Measurements from ENCODE around the gene LRRC7. TPM values are rescaled to one million over a fixed set of nuclear protein-coding genes. Genes with fewer than 3 reads are reported as not detected.

Gene LRRC7
- total RNA-seq, 2 experiments from 2014 or later = 0.14 to 0.20 TPM

- no peaks in the 10 kb centered on the region for H3K9me3 Mint-ChIP-seq
- TF ChIP-seq CTCF (IDR thresholded peaks at IDR 0.05) = no peak
- H3K27me3 ChIP-seq (ENCODE audit: control insufficient read depth in 1 of 2, insufficient read depth in 2 of 2, low read length in 2 of 2) = no peaks in the 10 kb centered on the region
- no peak overlapping the region for H3K4me3 Mint-ChIP-seq
- POLR2A ChIA-PET = no interaction called here
- no peaks in the 10 kb centered on the region for H3K4me1 Mint-ChIP-seq (ENCODE audit: low read depth)
- peaks cover 0 to under 1% of the 10 kb centered on the region in 2 experiments for H3K9me3 ChIP-seq (ENCODE audit: control insufficient read depth in 1 of 2, insufficient read depth in 1 of 2, low read length in 2 of 2)
- DNase-seq = no peak
- intact Hi-C loops (cut with DNase I, micrococcal nuclease) = no loop called here
- CTCF ChIA-PET = no interaction called here
- H3K4me3 ChIP-seq (ENCODE audit: low read length) = no peak overlapping the region
- no peaks in the 10 kb centered on the region for H3K27me3 Mint-ChIP-seq
- no peaks in the 10 kb centered on the region for H3K36me3 Mint-ChIP-seq (ENCODE audit: low read depth)
- no peak for ATAC-seq (ENCODE audit: poor library complexity)
- no peak overlapping the region for H3K27ac Mint-ChIP-seq
- no peaks in the 10 kb centered on the region for H3K4me1 ChIP-seq (ENCODE audit: insufficient read depth, low read length)
- no peak overlapping the region for H3K27ac ChIP-seq (ENCODE audit: low read depth in 1 of 2, low read length in 2 of 2)
- H3K36me3 ChIP-seq (ENCODE audit: insufficient read depth, low read length) = no peaks in the 10 kb centered on the region
Observed at GRCh38 chr1:70033936-70034335, 466.2 kb downstream of the LRRC7 start.

DNA sequence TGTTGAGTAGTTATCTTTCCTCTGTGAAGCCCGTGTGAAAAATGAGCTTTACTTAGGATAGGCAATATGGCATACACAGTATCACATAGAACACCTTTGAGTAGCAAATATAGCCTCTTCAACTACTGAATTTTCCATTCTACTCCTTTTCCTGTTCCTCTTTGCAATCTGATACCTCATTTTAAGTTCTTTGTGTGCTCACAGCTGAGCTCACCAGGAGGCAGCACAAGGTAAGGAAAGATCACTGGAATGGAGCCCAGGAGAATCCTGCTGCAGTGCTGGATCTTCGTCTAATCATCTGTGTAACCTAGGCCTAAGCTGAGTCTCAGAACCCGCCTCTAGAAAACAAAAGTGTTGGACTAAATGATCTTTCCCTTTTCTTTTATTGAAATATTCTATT lies 466.7 kb downstream of the LRRC7 start:
- H3K36me3 Mint-ChIP-seq (ENCODE audit: low read depth) = no peaks in the 10 kb centered on the region
- no peak for ATAC-seq (ENCODE audit: poor library complexity)
- Histone ChIP-seq H3K4me1 (ENCODE audit: insufficient read depth, low read length) (no peaks in the 10 kb centered on the region), H3K36me3 (ENCODE audit: insufficient read depth, low read length) (no peaks in the 10 kb centered on the region), H3K27ac (ENCODE audit: low read depth in 1 of 2, low read length in 2 of 2) (no peak overlapping the region), H3K27me3 (ENCODE audit: control insufficient read depth in 1 of 2, insufficient read depth in 2 of 2, low read length in 2 of 2) (no peaks in the 10 kb centered on the region), H3K4me3 (ENCODE audit: low read length) (no peak overlapping the region), H3K9me3 (ENCODE audit: control insufficient read depth in 1 of 2, insufficient read depth in 1 of 2, low read length in 2 of 2) (peaks cover 0 to 3% of the 10 kb centered on the region in 2 experiments)
- H3K27ac Mint-ChIP-seq = no peak overlapping the region
- no peaks in the 10 kb centered on the region for H3K27me3 Mint-ChIP-seq
- no peaks in the 10 kb centered on the region for H3K9me3 Mint-ChIP-seq
- no peak for DNase-seq
- TF ChIP-seq CTCF (IDR thresholded peaks at IDR 0.05) = no peak
- H3K4me3 Mint-ChIP-seq = no peak overlapping the region
- CTCF ChIA-PET = no interaction called here
- intact Hi-C loops (cut with DNase I, micrococcal nuclease) = no loop called here
- no peaks in the 10 kb centered on the region for H3K4me1 Mint-ChIP-seq (ENCODE audit: low read depth)
- POLR2A ChIA-PET = no interaction called here

GRCh38 chr1:70038025-70038424 lies 470.3 kb downstream of the LRRC7 start:
- Mint-ChIP-seq H3K36me3 (ENCODE audit: low read depth) (no peaks in the 10 kb centered on the region), H3K4me3 (no peak overlapping the region), H3K27me3 (no peaks in the 10 kb centered on the region), H3K9me3 (no peaks in the 10 kb centered on the region), H3K27ac (no peak overlapping the region), H3K4me1 (ENCODE audit: low read depth) (no peaks in the 10 kb centered on the region)
- ChIA-PET POLR2A (no interaction called here), CTCF (no interaction called here)
- intact Hi-C loops (cut with DNase I, micrococcal nuclease) = no loop called here
- Histone ChIP-seq H3K36me3 (ENCODE audit: insufficient read depth, low read length) (no peaks in the 10 kb centered on the region), H3K4me3 (ENCODE audit: low read length) (no peak overlapping the region), H3K9me3 (ENCODE audit: control insufficient read depth in 1 of 2, insufficient read depth in 1 of 2, low read length in 2 of 2) (peaks cover 0 to 3% of the 10 kb centered on the region in 2 experiments), H3K4me1 (ENCODE audit: insufficient read depth, low read length) (no peaks in the 10 kb centered on the region), H3K27ac (ENCODE audit: low read depth in 1 of 2, low read length in 2 of 2) (no peak overlapping the region), H3K27me3 (ENCODE audit: control insufficient read depth in 1 of 2, insufficient read depth in 2 of 2, low read length in 2 of 2) (no peaks in the 10 kb centered on the region)
- ATAC-seq (ENCODE audit: poor library complexity) (no peak), DNase-seq (no peak)
- no peak for TF ChIP-seq CTCF (IDR thresholded peaks at IDR 0.05)

Measured in CD4-positive, alpha-beta T cell (primary cell).